ENCODE data around the gene RB1.
A peak's percentile ranks its signal among the peaks of the same experiment; 100 is the strongest.

The RB1 gene

DNA sequence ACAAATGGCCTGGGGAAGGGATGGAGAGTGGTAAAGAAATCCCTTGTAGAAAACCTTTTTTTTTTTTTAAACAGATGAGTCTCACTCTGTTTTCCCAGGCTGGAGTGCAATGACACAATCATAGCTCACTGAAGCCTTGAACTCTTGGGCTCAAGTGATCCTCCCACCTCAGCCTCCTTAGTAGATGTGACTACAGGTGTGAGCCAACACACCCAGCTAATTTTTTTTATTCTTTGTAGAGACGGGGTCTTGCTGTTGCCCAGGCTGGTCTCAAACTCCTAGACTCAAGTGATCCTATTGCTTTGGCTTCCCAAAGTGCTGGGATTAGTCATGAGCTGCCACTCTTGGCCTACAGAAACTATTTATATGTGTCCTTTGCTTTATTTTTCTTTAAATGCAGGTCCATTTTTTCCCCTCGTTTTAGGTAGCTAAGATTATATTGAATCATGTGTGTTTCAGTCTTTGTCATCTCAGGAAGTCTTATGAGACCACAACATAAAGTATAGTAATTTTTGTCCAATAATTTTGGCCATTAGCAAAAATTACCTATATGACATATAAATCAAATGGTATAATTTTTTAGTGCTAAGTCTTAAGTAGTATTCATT, 98.9 kb downstream of the RB1 start:
- H3K27ac ChIP-seq: no peak overlapping the region
- TF ChIP-seq, protein P1, sequence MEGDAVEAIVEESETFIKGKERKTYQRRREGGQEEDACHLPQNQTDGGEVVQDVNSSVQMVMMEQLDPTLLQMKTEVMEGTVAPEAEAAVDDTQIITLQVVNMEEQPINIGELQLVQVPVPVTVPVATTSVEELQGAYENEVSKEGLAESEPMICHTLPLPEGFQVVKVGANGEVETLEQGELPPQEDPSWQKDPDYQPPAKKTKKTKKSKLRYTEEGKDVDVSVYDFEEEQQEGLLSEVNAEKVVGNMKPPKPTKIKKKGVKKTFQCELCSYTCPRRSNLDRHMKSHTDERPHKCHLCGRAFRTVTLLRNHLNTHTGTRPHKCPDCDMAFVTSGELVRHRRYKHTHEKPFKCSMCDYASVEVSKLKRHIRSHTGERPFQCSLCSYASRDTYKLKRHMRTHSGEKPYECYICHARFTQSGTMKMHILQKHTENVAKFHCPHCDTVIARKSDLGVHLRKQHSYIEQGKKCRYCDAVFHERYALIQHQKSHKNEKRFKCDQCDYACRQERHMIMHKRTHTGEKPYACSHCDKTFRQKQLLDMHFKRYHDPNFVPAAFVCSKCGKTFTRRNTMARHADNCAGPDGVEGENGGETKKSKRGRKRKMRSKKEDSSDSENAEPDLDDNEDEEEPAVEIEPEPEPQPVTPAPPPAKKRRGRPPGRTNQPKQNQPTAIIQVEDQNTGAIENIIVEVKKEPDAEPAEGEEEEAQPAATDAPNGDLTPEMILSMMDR (conservative IDR thresholded peaks at IDR 0.05): no peak

DNA sequence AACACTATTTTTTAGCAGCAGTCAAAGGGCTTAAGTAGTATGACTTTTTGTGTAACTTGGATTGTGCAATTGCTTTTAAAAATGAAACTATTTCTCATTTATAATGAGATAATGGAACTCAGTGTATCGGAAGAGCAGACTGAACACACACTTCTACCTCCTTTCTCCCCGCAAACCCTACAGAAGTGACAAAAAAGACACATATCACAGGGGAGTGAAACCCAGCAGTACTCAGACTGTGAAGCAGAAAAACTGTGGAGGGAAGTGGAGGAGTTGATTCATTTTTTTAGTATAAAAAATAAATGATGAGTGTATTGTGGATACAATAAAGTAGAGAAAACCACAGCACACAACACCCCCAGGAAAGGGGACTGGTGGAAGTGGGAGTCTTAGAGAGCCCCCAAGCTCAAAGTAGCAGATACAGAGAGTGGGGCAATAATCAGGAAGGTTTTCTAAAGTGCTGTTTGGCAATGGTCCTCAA, 99.6 kb downstream of the RB1 start:
- no peak overlapping the region for H3K27ac ChIP-seq
- TF ChIP-seq, protein P1 (conservative IDR thresholded peaks at IDR 0.05): no peak

DNA sequence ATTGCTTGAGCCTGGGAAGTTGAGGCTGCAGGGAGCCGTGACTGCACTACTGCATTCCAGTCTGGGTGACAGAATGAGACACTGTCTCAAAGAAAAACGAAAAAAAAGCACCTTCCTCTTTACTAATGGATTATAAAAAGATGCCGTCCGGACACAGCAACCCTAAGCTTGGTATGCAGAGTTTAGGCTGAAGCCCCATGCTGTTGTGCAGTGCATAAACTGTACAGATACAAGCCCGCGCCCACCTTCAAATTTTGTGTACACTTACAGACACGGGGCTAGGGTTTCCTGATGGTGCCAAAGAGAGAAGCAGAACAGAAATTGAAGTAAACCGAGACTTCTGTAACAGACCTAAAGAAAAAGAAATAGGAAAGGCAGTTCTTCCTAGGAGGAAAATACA, 100.4 kb downstream of the RB1 start:
- no peak overlapping the region for H3K27ac ChIP-seq
- TF ChIP-seq, protein P1 (conservative IDR thresholded peaks at IDR 0.05): no peak

DNA sequence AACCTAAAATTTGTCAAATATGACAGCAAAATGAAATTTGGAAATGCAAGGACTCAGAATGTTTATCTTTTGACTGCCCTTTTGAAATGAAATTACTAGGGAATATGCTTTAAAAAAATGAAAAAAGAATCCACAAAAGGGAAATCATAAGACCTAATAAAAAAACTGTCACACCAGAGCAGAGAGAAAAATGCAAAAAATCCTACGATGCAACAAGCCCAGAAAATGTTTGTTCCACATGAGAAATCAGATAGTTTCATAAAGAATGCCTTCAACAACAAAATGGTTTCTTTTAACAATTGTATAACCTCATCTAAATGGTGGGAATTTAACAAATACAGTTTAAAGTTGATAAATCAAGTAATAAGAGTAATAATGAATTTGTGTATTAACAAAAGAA, 101.4 kb downstream of the RB1 start:
- TF ChIP-seq, protein P1 (conservative IDR thresholded peaks at IDR 0.05): no peak
- H3K27ac ChIP-seq: no peak overlapping the region

DNA sequence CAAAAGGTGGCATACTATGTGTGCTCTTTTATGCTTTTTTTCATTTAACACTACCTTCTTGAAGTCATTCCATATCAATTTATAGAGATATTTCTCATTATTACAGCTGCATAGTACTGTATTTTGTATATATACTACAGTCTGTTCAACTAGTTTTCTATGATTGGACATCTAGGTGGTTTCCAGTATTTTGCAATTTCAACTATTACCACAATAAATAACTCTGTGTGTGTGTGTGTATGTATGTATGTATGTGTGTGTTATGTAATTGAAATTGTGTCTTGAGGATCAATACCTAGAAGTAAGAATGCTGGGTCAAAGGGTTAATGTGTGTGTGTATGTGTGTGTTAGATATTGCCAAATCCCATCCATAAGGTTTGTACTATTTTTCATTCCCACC, 102.3 kb downstream of the RB1 start:
- H3K27ac ChIP-seq: no peak overlapping the region
- TF ChIP-seq, protein P1 (conservative IDR thresholded peaks at IDR 0.05): no peak

DNA sequence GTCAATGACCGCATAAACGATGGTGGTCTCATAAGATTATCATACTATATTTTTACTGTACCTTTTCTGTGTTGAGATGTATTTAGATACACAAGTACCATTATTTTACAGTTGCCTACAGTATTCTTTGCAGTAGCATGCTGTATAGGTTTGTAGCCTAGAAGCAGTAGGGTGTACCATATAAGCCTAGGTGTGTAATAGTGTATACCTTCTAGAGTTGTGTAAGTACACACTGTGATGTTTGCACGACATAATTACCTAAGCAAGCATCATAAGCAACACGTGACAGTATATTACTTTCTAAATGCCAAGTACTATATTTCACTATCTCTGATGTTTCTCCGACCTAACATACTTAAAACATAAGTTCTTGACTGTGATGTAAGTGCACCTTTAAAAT, 106.6 kb downstream of the RB1 start:
- peak overlapping the region; percentile 80 for H3K27ac ChIP-seq
- TF ChIP-seq, protein P1 (conservative IDR thresholded peaks at IDR 0.05): no peak

DNA sequence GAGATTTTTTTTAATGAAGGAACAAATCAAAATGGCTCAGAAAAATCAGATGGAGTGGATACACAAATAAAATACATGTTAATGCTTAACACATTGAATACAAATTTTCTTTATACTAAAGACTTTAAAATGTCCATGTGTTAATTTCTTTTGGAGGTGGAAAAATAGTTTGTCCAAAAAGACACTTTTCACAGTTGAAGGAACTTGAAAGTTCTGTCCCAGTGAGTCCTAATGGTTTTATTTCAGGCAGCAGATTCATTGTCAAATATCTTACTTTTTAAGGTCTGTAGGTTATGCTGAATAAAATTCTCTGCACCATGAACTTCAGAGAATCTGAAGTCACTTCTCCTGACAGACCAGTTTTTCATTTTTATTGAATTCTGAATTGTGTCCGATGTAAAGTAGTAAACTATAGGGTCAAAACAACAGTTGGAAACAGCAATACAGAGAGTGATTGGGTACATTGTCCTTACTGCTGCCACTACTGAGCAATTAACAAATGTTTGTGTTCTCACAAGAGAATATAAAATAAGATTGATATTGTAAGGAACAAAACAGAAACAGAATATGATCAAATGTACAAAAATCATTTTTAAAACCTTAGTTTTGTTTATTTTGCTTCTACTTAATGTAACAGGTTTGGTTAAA, 107.7 kb downstream of the RB1 start:
- H3K27ac ChIP-seq: peak overlapping the region; percentile 80
- TF ChIP-seq, protein P1 (conservative IDR thresholded peaks at IDR 0.05): no peak

Data from VCaP (cell line).